K562 (cell line): ENCODE measurements around the gene IL20RB. TPM values are rescaled to one million over a fixed set of nuclear protein-coding genes. Genes with fewer than 3 reads are reported as not detected.
"Not testable (repeated sequence)": the region's sequence is repeated elsewhere in the genome, so short reads cannot be mapped to it uniquely, and the experiment has no call there.

Experiments used
- ATAC-seq: fragments of 200-7000 bp; cut with Tn5 transposase; 3 replicates; pipeline ENCODE4 v1.9.1; 2020; ENCODE audit warnings: moderate library complexity
- BruUV-seq: library from RNA; stranded (reverse); fragments of 400-500 nt; replicated peaks from 2 replicates; lab custom pipeline; 2021; lab: Mats Ljungman, UMichigan
- CTCF ChIA-PET: fragments of 300-600 bp; formaldehyde crosslinking; extraction: SDS; loops from one replicate; lab custom pipeline; 2021; ENCODE audit warnings: low intra/inter-chr PET ratio; lab: Yijun Ruan, JAX
- POLR2A ChIA-PET: fragments of 300-600, 350-650 bp; sonication (Branson Sonifier 250); formaldehyde crosslinking; extraction: SDS; loops from one replicate; lab custom pipeline; 2021; ENCODE audit warnings: antibody characterized with exemption, inconsistent platforms; lab: Yijun Ruan, JAX
- DNase-seq, 4 experiments: peaks; one replicate each; pipeline versions ENCODE4 v3.0.0 to v3.0.0-alpha.2; 2011 to 2018; ENCODE audit warnings: low spot score in 3 of 4, mixed read lengths in 3 of 4; ENCODE audit errors: extremely low read depth in 1 of 4
- FAIRE-seq: peaks from 2 replicates; lab custom pipeline; 2011; peaks lifted over from hg19 to GRCh38; lab: Jason Lieb, UNC
- H2AFZ ChIP-seq: 2 replicates; pipeline ENCODE4 v1.6.0; 2011; ENCODE audit warnings: low read depth, low read length, control low read depth, inconsistent platforms
- H3K27ac ChIP-seq: fragments of 200-600 bp; 3 replicates; pipeline ENCODE4 v1.8.0; 2011; ENCODE audit warnings: low read depth, mild to moderate bottlenecking, control low read depth, inconsistent platforms, low read length, moderate library complexity, mixed read lengths; ENCODE audit errors: extremely low read depth
- H3K27me3 ChIP-seq, 2 experiments: fragments of 300-600 bp in 1 of 2; 2 replicates in 1 of 2; 3 replicates in 1 of 2; pipeline versions ENCODE4 v1.6.0 to v1.8.0; 2011; ENCODE audit warnings: inconsistent platforms in 2 of 2, low read length in 2 of 2, mild to moderate bottlenecking in 1 of 2, mixed read lengths in 1 of 2, moderate library complexity in 1 of 2; ENCODE audit not compliant: control insufficient read depth in 2 of 2, insufficient read depth in 2 of 2
- H3K36me3 ChIP-seq: fragments of 300-600 bp; 3 replicates; pipeline ENCODE4 v1.8.0; 2011; ENCODE audit warnings: mild to moderate bottlenecking, low read length, inconsistent platforms; ENCODE audit not compliant: control insufficient read depth, insufficient read depth
- H3K4me1 ChIP-seq, 2 experiments: fragments of 200-600 bp in 1 of 2; replicated peaks in 1 of 2; 2 replicates in 1 of 2; 3 replicates in 1 of 2; pipeline versions ENCODE4 v1.5.1 to v1.8.0; 2011; ENCODE audit warnings: inconsistent platforms in 2 of 2, low read length in 2 of 2, mild to moderate bottlenecking in 1 of 2, mixed read lengths in 1 of 2, moderate library complexity in 1 of 2; ENCODE audit not compliant: control insufficient read depth in 2 of 2, insufficient read depth in 2 of 2
- H3K4me2 ChIP-seq: 2 replicates; pipeline ENCODE4 v1.6.1; 2011; ENCODE audit warnings: low read length, control low read depth, inconsistent platforms, mixed read lengths; ENCODE audit not compliant: insufficient read depth
- H3K4me3 ChIP-seq: fragments of 200-600 bp; sonication (generic), shearing (Covaris generic); 2 replicates; pipeline ENCODE4 v1.5.1; 2016; ENCODE audit warnings: control low read depth, inconsistent platforms
- H3K79me2 ChIP-seq: fragments of 200-600 bp; 3 replicates; pipeline ENCODE4 v1.8.0; 2011; ENCODE audit warnings: low read length, inconsistent platforms; ENCODE audit not compliant: control insufficient read depth, insufficient read depth
- H3K9ac ChIP-seq, 2 experiments: 2 replicates each; pipeline versions ENCODE4 v1.6.0 to v1.6.1; 2011; ENCODE audit warnings: low read depth in 2 of 2, low read length in 2 of 2, control low read depth in 1 of 2, inconsistent platforms in 1 of 2, mild to moderate bottlenecking in 1 of 2, mixed read lengths in 1 of 2; ENCODE audit not compliant: insufficient read depth in 1 of 2
- H3K9me1 ChIP-seq: one replicate; pipeline ENCODE4 v1.6.0; 2011; ENCODE audit warnings: inconsistent platforms, mild to moderate bottlenecking, low read length, moderate library complexity; ENCODE audit not compliant: control insufficient read depth, insufficient read depth
- H3K9me3 ChIP-seq: replicated peaks from 2 replicates; pipeline ENCODE4 v1.5.1; 2011; ENCODE audit warnings: low read depth, low read length, inconsistent platforms; ENCODE audit not compliant: control insufficient read depth, insufficient read depth
- H4K20me1 ChIP-seq: replicated peaks from 2 replicates; pipeline ENCODE4 v1.6.1; 2011; ENCODE audit warnings: low read length, inconsistent platforms, mixed read lengths; ENCODE audit not compliant: control insufficient read depth, insufficient read depth
- CGGBP1 ChIP-seq: fragments of 250-450 bp; sonication (Bioruptor Pico); IDR thresholded peaks from 2 replicates; pipeline ENCODE4 v1.9.0; 2021; ENCODE audit warnings: mild to moderate bottlenecking
- NFXL1 ChIP-seq: fragments of 450-650 bp; formaldehyde crosslinking; IDR thresholded peaks from 2 replicates; pipeline ENCODE4 v1.4.0; 2021; ENCODE audit warnings: mild to moderate bottlenecking
- SNRNP70 ChIP-seq: fragments of 200-400 bp; formaldehyde crosslinking; optimal IDR thresholded peaks from 2 replicates; pipeline ENCODE3; 2017; ENCODE audit warnings: low read depth, low read length
- TEAD2 ChIP-seq: fragments of 450-650 bp; IDR thresholded peaks from 2 replicates; pipeline ENCODE4 v1.6.1; 2016; ENCODE audit warnings: missing genetic modification characterization, control low read depth, missing compliant biosample characterization
- WGBS: fragments of 100-300 bp; shearing (Covaris generic); methylation state at CpG from one replicate; pipeline ENCODE4 v1.1.6; 2016; ENCODE audit warnings: low coverage, mixed read lengths; ENCODE audit not compliant: insufficient coverage; ENCODE audit errors: missing lambda C conversion rate; 5-methylcytosine and 5-hydroxymethylcytosine counted together
- in situ Hi-C: fragments of 300-500 bp; cut with MboI; formaldehyde crosslinking; loops from 4 replicates; pipeline ENCODE4 v1.15.0; 2018; ENCODE audit warnings: inconsistent platforms, mixed read lengths
- intact Hi-C: fragments of 100-400 bp; cut with micrococcal nuclease; formaldehyde crosslinking; loops from 2 replicates; pipeline ENCODE4 v1.14.2; 2022
- polyA plus RNA-seq, 8 experiments: library from polyadenylated mRNA; depleted of rRNA in 4 of 8; stranded (reverse) in 5 of 8; unstranded in 3 of 8; fragments of >200 nt; fragmentation: Nextera tagmentation in 2 of 8; fragmentation: Illumina TruSeq in 1 of 8; extraction: Ambion mirVana in 2 of 8; extraction: Trizol in 1 of 8; gene quantifications; 2 replicates each; pipeline versions ENCODE4 v1.2.1 to v1.2.3, GENCODE V29; 2011 to 2014; ENCODE audit warnings: inconsistent platforms in 1 of 8, missing spikeins in 1 of 8
- total RNA-seq, 7 experiments: library from RNA; depleted of rRNA in 6 of 7; stranded (reverse); fragments of >200 nt in 6 of 7; fragmentation: Illumina TruSeq in 2 of 7; extraction: Trizol in 2 of 7; gene quantifications; 2 replicates each; pipeline versions ENCODE4 v1.2.1 to v1.2.3, GENCODE V29; 2011 to 2021; ENCODE audit warnings: low replicate concordance in 1 of 7

Gene IL20RB
- total and polyA plus RNA-seq, 9 of the 15 experiments (the other 6 are each of a cell fraction or from before 2014, with no cell fraction given), result 0.77 to 9.9 (median 6.1) TPM

- H3K4me2 ChIP-seq, result no peak overlapping the region
- ChIA-PET POLR2A (no interaction called here), CTCF (no interaction called here)
- intact Hi-C loops (no loop called here), in situ Hi-C loops (loop anchor here (25.0 kb wide), 2 partner anchors 463 to 613 kb away; no protein-coding TSS in a partner anchor)
- TF ChIP-seq CGGBP1 (CRISPR knock-in tag), result no peak
- no peak for TF ChIP-seq NFXL1
- TF ChIP-seq TEAD2 (tag), result no peak
- TF ChIP-seq SNRNP70, result no peak
- H3K9me1 ChIP-seq, result no peaks in the 10 kb centered on the region
- H3K79me2 ChIP-seq, result no peaks in the 10 kb centered on the region
- no peak overlapping the region for H2AFZ ChIP-seq
- H3K27ac ChIP-seq, result no peak overlapping the region
- no peak overlapping the region for H3K4me3 ChIP-seq
- DNase-seq (no peak), FAIRE-seq (no peak), ATAC-seq (no peak)
- no peaks in the 10 kb centered on the region for H3K9me3 ChIP-seq
- no peaks in the 10 kb centered on the region for H3K36me3 ChIP-seq
- no peak overlapping the region for H3K9ac ChIP-seq
- no peaks in the 10 kb centered on the region for H3K27me3 ChIP-seq
- BruUV-seq, result no TSS peak
- H3K4me1 ChIP-seq, result no peaks in the 10 kb centered on the region
- no peaks in the 10 kb centered on the region for H4K20me1 ChIP-seq
Measured at GRCh38 chr3:137000039-137000438, 42.3 kb downstream of the IL20RB start.

- WGBS, result 75% methylated on average over 5 of the region's 9 CpGs
- H3K4me1 ChIP-seq, H2AFZ ChIP-seq, H3K4me3 ChIP-seq, intact Hi-C loops, H3K79me2 ChIP-seq, H3K27me3 ChIP-seq, FAIRE-seq, H3K9me3 ChIP-seq, DNase-seq, POLR2A ChIA-PET, ATAC-seq, H3K9ac ChIP-seq, H3K4me2 ChIP-seq, H3K9me1 ChIP-seq, H4K20me1 ChIP-seq, BruUV-seq, H3K27ac ChIP-seq, H3K36me3 ChIP-seq: not testable (repeated sequence)
- in situ Hi-C loops, result loop anchor here (25.0 kb wide), 2 partner anchors 470 to 620 kb away; no protein-coding TSS in a partner anchor
- CTCF ChIA-PET, result interaction anchor here (0.7 to 0.8 kb wide), 2 partner anchors 10 to 933 kb away, joined by 3 read pairs; no protein-coding TSS in a partner anchor
Measured at GRCh38 chr3:137007376-137007775, 49.6 kb downstream of the IL20RB start.
